Loucy (cell line): ENCODE measurements around the gene FGF3.

Source experiments
- H2AFZ ChIP-seq: fragments of 200-600 bp; sonication (generic); 2 replicates; pipeline ENCODE4 v1.6.0; 2016; ENCODE audit warnings: antibody characterized with exemption, mild to moderate bottlenecking, low read length, moderate library complexity
- H3F3A ChIP-seq: fragments of 200-600 bp; 2 replicates; pipeline ENCODE4 v1.6.0; 2016; ENCODE audit warnings: antibody characterized with exemption, low read depth, mild to moderate bottlenecking
- H3K27me3 ChIP-seq: fragments of 200-600 bp; sonication (generic); 2 replicates; pipeline ENCODE4 v1.6.1; 2014; ENCODE audit warnings: low read length, mild to moderate bottlenecking; ENCODE audit not compliant: insufficient read depth, poor library complexity, severe bottlenecking
- H3K36me3 ChIP-seq: fragments of 200-600 bp; sonication (generic); 2 replicates; pipeline ENCODE4 v1.6.1; 2016; ENCODE audit warnings: low read length; ENCODE audit not compliant: insufficient read depth
- H3K4me1 ChIP-seq: fragments of 200-600 bp; sonication (generic); 2 replicates; pipeline ENCODE4 v1.5.1; 2014; ENCODE audit warnings: low read length, mild to moderate bottlenecking; ENCODE audit not compliant: insufficient read depth, poor library complexity, severe bottlenecking
- H3K4me2 ChIP-seq: fragments of 200-600 bp; sonication (generic); 2 replicates; pipeline ENCODE4 v1.6.0; 2014; ENCODE audit warnings: antibody characterized with exemption, low read length, low read depth, mild to moderate bottlenecking; ENCODE audit not compliant: poor library complexity, severe bottlenecking
- H3K4me3 ChIP-seq: fragments of 200-600 bp; sonication (generic); 2 replicates; pipeline ENCODE4 v1.5.1; 2014; ENCODE audit warnings: low read length, mild to moderate bottlenecking, mixed read lengths; ENCODE audit not compliant: poor library complexity, severe bottlenecking
- H3K79me2 ChIP-seq: fragments of 200-600 bp; sonication (generic); 2 replicates; pipeline ENCODE4 v1.6.1; 2014; ENCODE audit warnings: low read length; ENCODE audit not compliant: insufficient read depth
- H3K9ac ChIP-seq: fragments of 200-600 bp; sonication (generic); 2 replicates; pipeline ENCODE4 v1.6.0; 2014; ENCODE audit warnings: mild to moderate bottlenecking, low read depth, low read length, moderate library complexity; ENCODE audit not compliant: poor library complexity, severe bottlenecking
- H3K9me2 ChIP-seq: fragments of 200-600 bp; sonication (generic); replicated peaks from 2 replicates; pipeline ENCODE4 v1.6.1; 2016; ENCODE audit warnings: low read depth, low read length, mixed read lengths
- H3K9me3 ChIP-seq: fragments of 200-600 bp; sonication (generic); 2 replicates; pipeline ENCODE4 v1.6.1; 2014; ENCODE audit warnings: mild to moderate bottlenecking, antibody characterized with exemption, low read length, low read depth; ENCODE audit not compliant: insufficient read depth
- H4K20me1 ChIP-seq: fragments of 200-600 bp; sonication (generic); 2 replicates; pipeline ENCODE4 v1.6.0; 2014; ENCODE audit warnings: antibody characterized with exemption, low read length, mild to moderate bottlenecking; ENCODE audit not compliant: insufficient read depth, poor library complexity, severe bottlenecking
- EZH2phosphoT487 ChIP-seq: fragments of 200-600 bp; IDR thresholded peaks from 2 replicates; pipeline ENCODE4 v1.6.1; 2018; ENCODE audit warnings: antibody characterized with exemption, mild to moderate bottlenecking, moderate library complexity, borderline replicate concordance
- TF ChIP-seq, protein P1 (sequence below): fragments of 200-600 bp; sonication (generic); conservative IDR thresholded peaks from 2 replicates; pipeline ENCODE4 v1.5.1; 2014; ENCODE audit warnings: mild to moderate bottlenecking, antibody characterized with exemption, low read length

FGF3 gene

DNA sequence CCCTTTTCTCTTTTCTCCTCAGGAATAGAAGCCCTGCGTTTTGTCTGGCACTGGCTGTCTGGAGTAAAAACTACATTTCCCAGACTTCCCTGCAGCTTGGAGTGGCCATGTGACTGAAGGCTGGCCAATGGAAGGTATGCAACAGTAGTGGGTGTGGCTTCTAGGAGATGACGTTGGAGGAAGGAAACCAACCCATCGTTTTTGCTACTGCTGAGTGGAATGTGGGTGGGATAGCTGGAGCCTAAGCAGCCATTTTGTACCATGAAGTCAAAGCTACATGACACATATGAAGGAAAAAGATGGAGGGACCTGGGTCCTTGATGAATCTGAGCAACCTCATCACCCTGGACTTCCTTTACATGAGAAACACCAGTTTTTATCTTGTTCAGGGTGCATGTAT lies 19.6 kb downstream of the FGF3 start:
- no peak overlapping the region for H3K9ac ChIP-seq
- H3K27me3 ChIP-seq = no peaks in the 10 kb centered on the region
- H2AFZ ChIP-seq = no peak overlapping the region
- H3K79me2 ChIP-seq = no peaks in the 10 kb centered on the region
- no peaks in the 10 kb centered on the region for H4K20me1 ChIP-seq
- H3K4me2 ChIP-seq = no peak overlapping the region
- no peaks in the 10 kb centered on the region for H3K4me1 ChIP-seq
- TF ChIP-seq, protein P1, sequence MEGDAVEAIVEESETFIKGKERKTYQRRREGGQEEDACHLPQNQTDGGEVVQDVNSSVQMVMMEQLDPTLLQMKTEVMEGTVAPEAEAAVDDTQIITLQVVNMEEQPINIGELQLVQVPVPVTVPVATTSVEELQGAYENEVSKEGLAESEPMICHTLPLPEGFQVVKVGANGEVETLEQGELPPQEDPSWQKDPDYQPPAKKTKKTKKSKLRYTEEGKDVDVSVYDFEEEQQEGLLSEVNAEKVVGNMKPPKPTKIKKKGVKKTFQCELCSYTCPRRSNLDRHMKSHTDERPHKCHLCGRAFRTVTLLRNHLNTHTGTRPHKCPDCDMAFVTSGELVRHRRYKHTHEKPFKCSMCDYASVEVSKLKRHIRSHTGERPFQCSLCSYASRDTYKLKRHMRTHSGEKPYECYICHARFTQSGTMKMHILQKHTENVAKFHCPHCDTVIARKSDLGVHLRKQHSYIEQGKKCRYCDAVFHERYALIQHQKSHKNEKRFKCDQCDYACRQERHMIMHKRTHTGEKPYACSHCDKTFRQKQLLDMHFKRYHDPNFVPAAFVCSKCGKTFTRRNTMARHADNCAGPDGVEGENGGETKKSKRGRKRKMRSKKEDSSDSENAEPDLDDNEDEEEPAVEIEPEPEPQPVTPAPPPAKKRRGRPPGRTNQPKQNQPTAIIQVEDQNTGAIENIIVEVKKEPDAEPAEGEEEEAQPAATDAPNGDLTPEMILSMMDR = no peak
- TF ChIP-seq EZH2phosphoT487 = no peak
- no peak overlapping the region for H3K4me3 ChIP-seq
- no peaks in the 10 kb centered on the region for H3F3A ChIP-seq
- no peaks in the 10 kb centered on the region for H3K36me3 ChIP-seq
- no peaks in the 10 kb centered on the region for H3K9me3 ChIP-seq
- no peaks in the 10 kb centered on the region for H3K9me2 ChIP-seq

DNA sequence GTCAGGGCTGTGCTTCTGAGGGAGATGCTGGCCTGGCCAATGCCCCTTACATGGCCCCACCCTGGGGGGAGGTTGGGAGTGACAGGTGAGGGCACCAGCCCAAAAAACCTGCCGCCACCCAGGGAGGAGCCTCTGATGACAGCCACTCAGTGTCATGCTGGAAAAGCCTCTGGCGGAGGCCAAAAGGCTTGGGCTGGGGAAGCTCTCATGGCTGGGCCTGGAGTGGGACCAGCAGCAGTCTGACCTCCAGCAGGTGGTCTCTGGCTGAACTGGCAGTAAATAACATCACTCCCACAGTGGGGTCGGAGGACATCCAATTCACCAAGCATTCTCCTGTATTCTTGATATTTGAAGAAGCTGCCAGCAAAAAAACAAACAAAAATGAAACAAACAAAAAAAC lies 20.1 kb downstream of the FGF3 start:
- H2AFZ ChIP-seq = no peak overlapping the region
- no peaks in the 10 kb centered on the region for H3K27me3 ChIP-seq
- no peaks in the 10 kb centered on the region for H3K36me3 ChIP-seq
- TF ChIP-seq EZH2phosphoT487 = no peak
- TF ChIP-seq, protein P1 = no peak
- no peaks in the 10 kb centered on the region for H3K79me2 ChIP-seq
- no peaks in the 10 kb centered on the region for H3K4me1 ChIP-seq
- H3K4me3 ChIP-seq = no peak overlapping the region
- no peaks in the 10 kb centered on the region for H3F3A ChIP-seq
- H3K9me3 ChIP-seq = no peaks in the 10 kb centered on the region
- H3K9me2 ChIP-seq = no peaks in the 10 kb centered on the region
- no peak overlapping the region for H3K9ac ChIP-seq
- H3K4me2 ChIP-seq = no peak overlapping the region
- no peaks in the 10 kb centered on the region for H4K20me1 ChIP-seq

DNA sequence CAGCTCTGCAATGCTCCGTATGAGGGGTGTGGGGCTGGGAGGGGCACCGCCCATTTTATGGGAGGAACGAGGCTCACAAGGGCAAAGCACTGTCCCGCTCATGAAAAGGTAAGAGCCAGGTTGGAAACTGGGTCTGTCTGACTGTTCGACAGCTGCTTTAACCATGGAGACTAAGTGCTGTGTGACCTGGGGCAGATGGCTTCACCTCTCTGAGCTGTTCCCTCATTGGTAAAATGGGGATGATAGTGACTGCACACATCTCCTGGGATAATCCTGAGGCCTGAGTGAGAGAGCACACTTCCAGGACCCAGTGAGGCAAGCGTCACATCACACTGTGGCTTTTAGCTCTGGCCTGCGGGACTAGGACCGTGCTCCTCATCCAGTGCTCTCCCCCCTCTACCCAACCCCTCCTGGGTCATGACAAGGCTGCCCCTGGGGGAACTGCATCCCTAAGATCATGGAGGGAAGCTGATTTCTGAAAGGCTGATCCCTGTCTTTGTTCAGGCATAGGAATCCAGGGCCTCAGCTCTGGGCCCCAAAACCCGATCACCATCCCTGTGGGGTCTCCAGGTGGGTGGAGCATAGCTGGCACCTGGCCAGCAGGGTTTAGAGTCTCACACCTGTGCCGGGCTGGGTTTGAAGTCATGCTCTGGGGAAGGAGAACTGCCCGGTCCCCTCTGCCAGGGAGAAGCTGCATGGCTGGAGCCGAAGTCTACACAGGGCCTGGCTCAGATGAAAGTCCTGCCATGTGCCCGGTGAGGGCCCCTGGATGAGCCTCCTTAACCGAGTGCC lies 21.3 kb downstream of the FGF3 start:
- no peaks in the 10 kb centered on the region for H3K27me3 ChIP-seq
- H3K4me3 ChIP-seq = no peak overlapping the region
- H3K9me3 ChIP-seq = no peaks in the 10 kb centered on the region
- H3K4me2 ChIP-seq = no peak overlapping the region
- no peaks in the 10 kb centered on the region for H3K79me2 ChIP-seq
- no peak for TF ChIP-seq EZH2phosphoT487
- TF ChIP-seq, protein P1 = no peak
- H2AFZ ChIP-seq = no peak overlapping the region
- H3K36me3 ChIP-seq = no peaks in the 10 kb centered on the region
- H3K4me1 ChIP-seq = no peaks in the 10 kb centered on the region
- no peaks in the 10 kb centered on the region for H3F3A ChIP-seq
- no peaks in the 10 kb centered on the region for H4K20me1 ChIP-seq
- no peak overlapping the region for H3K9ac ChIP-seq
- H3K9me2 ChIP-seq = no peaks in the 10 kb centered on the region
